NCI-H2196 (cell line): ENCODE measurements around the gene MTA1.

Experiments used
- DNase-seq: peaks from one replicate; lab custom pipeline; 2025; ENCODE audit not compliant: unreplicated experiment; lab: John Stamatoyannopoulos, UW

Gene MTA1

GRCh38 chr14:105442125-105442524 is 22.5 kb downstream of the MTA1 start:
- no peak for DNase-seq

- no peak for DNase-seq
Measured at GRCh38 chr14:105442834-105443233, 23.2 kb downstream of the MTA1 start.

- DNase-seq = no peak
Measured at GRCh38 chr14:105444859-105445258, 25.2 kb downstream of the MTA1 start.

- no peak for DNase-seq
Measured at GRCh38 chr14:105445290-105445689, 25.7 kb downstream of the MTA1 start.

GRCh38 chr14:105445901-105446845 is 26.5 kb downstream of the MTA1 start:
- DNase-seq = no peak

GRCh38 chr14:105446971-105447370 is 27.3 kb downstream of the MTA1 start:
- DNase-seq = no peak

GRCh38 chr14:105447651-105448640 is 28.3 kb downstream of the MTA1 start:
- DNase-seq = no peak

- DNase-seq = peak; percentile 21
Measured at GRCh38 chr14:105448706-105449111, 29.1 kb downstream of the MTA1 start.

GRCh38 chr14:105449276-105450122 is 29.9 kb downstream of the MTA1 start:
- DNase-seq = no peak

- DNase-seq = no peak
Measured at GRCh38 chr14:105450123-105450505, 30.5 kb downstream of the MTA1 start.

GRCh38 chr14:105450864-105451720 is 31.5 kb downstream of the MTA1 start:
- no peak for DNase-seq

- DNase-seq = no peak
Measured at GRCh38 chr14:105452963-105453362, 33.3 kb downstream of the MTA1 start.

GRCh38 chr14:105453847-105454246 is 34.2 kb downstream of the MTA1 start:
- DNase-seq = no peak

- DNase-seq = no peak
Measured at GRCh38 chr14:105455086-105455640, 35.5 kb downstream of the MTA1 start.

GRCh38 chr14:105455766-105456660 is 36.4 kb downstream of the MTA1 start:
- DNase-seq = no peak

- DNase-seq = peak; percentile 33
Measured at GRCh38 chr14:105456736-105457617, 37.4 kb downstream of the MTA1 start.

GRCh38 chr14:105458010-105458409 is 38.4 kb downstream of the MTA1 start:
- no peak for DNase-seq
